Activated CD8-positive, alpha-beta memory T cell treated with anti-CD3 and anti-CD28 coated beads for 36 hours (primary cell): ENCODE data around the gene EPHA10. TPM values are rescaled to one million over a fixed set of nuclear protein-coding genes. Genes with fewer than 3 reads are reported as not detected.
"Not testable (repeated sequence)": the region's sequence is repeated elsewhere in the genome, so short reads cannot be mapped to it uniquely, and the experiment has no call there.

Experiments
- CTCF ChIA-PET: fragments of 350-600 bp; sonication (Branson Sonifier 250); formaldehyde crosslinking; loops from one replicate; lab custom pipeline; 2021; ENCODE audit warnings: antibody characterized with exemption; lab: Charles Lee
- POLR2A ChIA-PET: fragments of 350-600 bp; sonication (Branson Sonifier 250); formaldehyde crosslinking; loops from one replicate; lab custom pipeline; 2021; ENCODE audit warnings: antibody characterized with exemption; lab: Charles Lee
- total RNA-seq, 2 experiments: library from RNA; stranded (reverse); gene quantifications; one replicate each; pipeline ENCODE4 v1.2.3, GENCODE V29; 2021

Gene EPHA10
- total RNA-seq, 2 experiments from 2014 or later, result 0.19 TPM; not detected in 1

- POLR2A ChIA-PET, result no interaction called here
These were observed 17.6 kb upstream of the EPHA10 start for GRCh38 chr1:37782491-37782890.

GRCh38 chr1:37778654-37779053 is 13.7 kb upstream of the EPHA10 start:
- POLR2A ChIA-PET, result no interaction called here
- CTCF ChIA-PET, result interaction anchor here (0.6 kb wide), 1 partner anchor 160 kb away, joined by 3 read pairs; no protein-coding TSS in a partner anchor

More at GRCh38 chr1:37782491-37782890, 17.6 kb upstream of the EPHA10 start:
- CTCF ChIA-PET, result no interaction called here

- CTCF ChIA-PET, result no interaction called here
- POLR2A ChIA-PET, result no interaction called here
These were observed 12.1 kb upstream of the EPHA10 start for GRCh38 chr1:37776946-37777516.

GRCh38 chr1:37771440-37771839 is 6.5 kb upstream of the EPHA10 start:
- CTCF ChIA-PET, POLR2A ChIA-PET: not testable (repeated sequence)

- CTCF ChIA-PET, result no interaction called here
- POLR2A ChIA-PET, result no interaction called here
These were observed 2.6 kb upstream of the EPHA10 start for GRCh38 chr1:37767488-37767887.

- POLR2A ChIA-PET, result interaction anchor here (0.5 to 1.2 kb wide), 3 partner anchors 19 to 73 kb away, joined by 3 to 6 read pairs (median 5); no protein-coding TSS in a partner anchor
- CTCF ChIA-PET, result no interaction called here
These were observed 1.2 kb upstream of the EPHA10 start for GRCh38 chr1:37765916-37766664.

GRCh38 chr1:37764414-37764825 is 500 bp downstream of the EPHA10 start:
- CTCF ChIA-PET, result interaction anchor here (1.0 to 1.5 kb wide), 2 partner anchors 83 to 250 kb away, joined by 3 to 4 read pairs; partner anchors contain the start of gene MEAF6
- POLR2A ChIA-PET, result no interaction called here

GRCh38 chr1:37763791-37764413 is 1.0 kb downstream of the EPHA10 start:
- CTCF ChIA-PET, result interaction anchor here (1.0 to 1.5 kb wide), 2 partner anchors 82 to 250 kb away, joined by 3 to 4 read pairs; partner anchors contain the start of gene MEAF6
- POLR2A ChIA-PET, result no interaction called here

- CTCF ChIA-PET, result no interaction called here
- POLR2A ChIA-PET, result no interaction called here
These were observed 2.4 kb downstream of the EPHA10 start for GRCh38 chr1:37762516-37762915.

- ChIA-PET POLR2A (no interaction called here), CTCF (no interaction called here)
These were observed 3.4 kb downstream of the EPHA10 start for GRCh38 chr1:37761416-37762095.

- POLR2A ChIA-PET, result no interaction called here
- CTCF ChIA-PET, result no interaction called here
These were observed 5.5 kb downstream of the EPHA10 start for GRCh38 chr1:37759451-37759850.

- CTCF ChIA-PET, result interaction anchor here (1.8 kb wide), 1 partner anchor 103 kb away, joined by 6 read pairs; the partner anchor contains the start of gene MTF1
- POLR2A ChIA-PET, result interaction anchor here (1.0 kb wide), 2 partner anchors 66 to 104 kb away, joined by 3 read pairs; partner anchors contain the start of gene MTF1
These were observed 8.9 kb downstream of the EPHA10 start for GRCh38 chr1:37755951-37756560.

GRCh38 chr1:37755290-37755689 is 9.6 kb downstream of the EPHA10 start:
- POLR2A ChIA-PET, result interaction anchor here (1.0 kb wide), 2 partner anchors 65 to 104 kb away, joined by 3 read pairs; partner anchors contain the start of gene MTF1
- CTCF ChIA-PET, result interaction anchor here (1.8 kb wide), 1 partner anchor 104 kb away, joined by 6 read pairs; the partner anchor contains the start of gene MTF1

- CTCF ChIA-PET, result no interaction called here
- POLR2A ChIA-PET, result no interaction called here
These were observed 11.2 kb downstream of the EPHA10 start for GRCh38 chr1:37753473-37754321.

- CTCF ChIA-PET, result no interaction called here
- POLR2A ChIA-PET, result no interaction called here
These were observed 12.1 kb downstream of the EPHA10 start for GRCh38 chr1:37752583-37753471.

- POLR2A ChIA-PET, result no interaction called here
These were observed 12.7 kb downstream of the EPHA10 start for GRCh38 chr1:37752213-37752582.

GRCh38 chr1:37748565-37748964 is 16.4 kb downstream of the EPHA10 start:
- ChIA-PET POLR2A (no interaction called here), CTCF (no interaction called here)

More at GRCh38 chr1:37752213-37752582, 12.7 kb downstream of the EPHA10 start:
- CTCF ChIA-PET, result no interaction called here
